Activated T-cell treated with anti-CD3 and anti-CD28 coated beads, Interleukin-2, amount 50 U/mL, for 72 hours (primary cell): ENCODE data around the gene SPATA33. TPM values are rescaled to one million over a fixed set of nuclear protein-coding genes. Genes with fewer than 3 reads are reported as not detected.
"Not testable (repeated sequence)": the region's sequence is repeated elsewhere in the genome, so short reads cannot be mapped to it uniquely, and the experiment has no call there.

Source experiments
- ATAC-seq, 2 donors: fragments of 150-1000 bp; cut with Tn5 transposase; replicated peaks in 1 of 2; 2 replicates each; pipeline ENCODE4 v1.10.0; 2021; ENCODE audit warnings: moderate library complexity in 2 of 2, mild to moderate bottlenecking in 1 of 2
- DNase-seq, 2 donors: peaks; one replicate each; pipeline ENCODE4 v3.0.0; 2021 to 2022; ENCODE audit warnings: mixed read lengths in 1 of 2
- H3K27ac Mint-ChIP-seq: one replicate; pipeline ENCODE4 v1.8.0; 2022; ENCODE audit warnings: mild to moderate bottlenecking, moderate library complexity, mixed read lengths
- H3K27me3 Mint-ChIP-seq: one replicate; pipeline ENCODE4 v1.8.0; 2022; ENCODE audit warnings: low read depth, mixed read lengths
- H3K36me3 Mint-ChIP-seq, 2 donors: one replicate each; pipeline ENCODE4 v1.8.0; 2022; ENCODE audit warnings: mixed read lengths in 2 of 2, mild to moderate bottlenecking in 1 of 2; ENCODE audit not compliant: insufficient read depth in 2 of 2
- H3K4me1 Mint-ChIP-seq: one replicate; pipeline ENCODE4 v1.8.0; 2022; ENCODE audit warnings: low read depth, mixed read lengths
- H3K4me3 Mint-ChIP-seq, 2 donors: one replicate each; pipeline ENCODE4 v1.8.0; 2022; ENCODE audit warnings: mild to moderate bottlenecking in 2 of 2, mixed read lengths in 2 of 2, moderate library complexity in 2 of 2
- H3K9me3 Mint-ChIP-seq, 2 donors: one replicate each; pipeline ENCODE4 v1.8.0; 2022; ENCODE audit warnings: mixed read lengths in 2 of 2
- total RNA-seq, 2 donors: library from RNA; stranded (reverse); gene quantifications; one replicate each; pipeline ENCODE4 v1.2.3, GENCODE V29; 2022

The SPATA33 gene
- total RNA-seq, 2 donors from 2014 or later: 10.0 to 12.1 TPM

GRCh38 chr16:89686520-89687091, 29.0 kb downstream of the SPATA33 start, which contains the start of gene CDK10:
TSS of gene CDK10 (plus strand) at chr16:89686689. CDS start at chr16:89686711, 22 bp downstream.
- no peaks in the 10 kb centered on the region for H3K27me3 Mint-ChIP-seq
- H3K4me1 Mint-ChIP-seq: peaks cover 20% of the 10 kb centered on the region
- H3K9me3 Mint-ChIP-seq: no peaks in the 10 kb centered on the region
- peaks cover 2 to 5% of the 10 kb centered on the region in 2 donors for H3K36me3 Mint-ChIP-seq
- ATAC-seq (peak; percentile 92 to 93), DNase-seq (peak; percentile 87 to 94)
- H3K4me3 Mint-ChIP-seq: peak within 1 kb of the TSS; percentile 95 to 98
- peak within 1 kb of the TSS; percentile 97 for H3K27ac Mint-ChIP-seq

- Mint-ChIP-seq H3K4me1 (peaks cover 20% of the 10 kb centered on the region), H3K9me3 (no peaks in the 10 kb centered on the region), H3K27ac (peak overlapping the region; percentile 72), H3K27me3 (no peaks in the 10 kb centered on the region), H3K36me3 (peaks cover 2 to 5% of the 10 kb centered on the region in 2 donors), H3K4me3 (peak overlapping the region; percentile 95 to 98)
- DNase-seq: peak; percentile 27 to 29
- ATAC-seq: peak; percentile 33 to 37
Observed at GRCh38 chr16:89687092-89687940, 29.7 kb downstream of the SPATA33 start.

- no peaks in the 10 kb centered on the region for H3K27me3 Mint-ChIP-seq
- peaks cover 3 to 5% of the 10 kb centered on the region in 2 donors for H3K36me3 Mint-ChIP-seq
- no peaks in the 10 kb centered on the region for H3K9me3 Mint-ChIP-seq
- peak overlapping the region in 1 of 2 donors; percentile 95 for H3K4me3 Mint-ChIP-seq
- no peak for DNase-seq
- H3K27ac Mint-ChIP-seq: no peak overlapping the region
- ATAC-seq: no peak
- H3K4me1 Mint-ChIP-seq: peaks cover 20% of the 10 kb centered on the region
Observed at GRCh38 chr16:89688395-89688794, 30.8 kb downstream of the SPATA33 start.

- Mint-ChIP-seq H3K36me3 (peaks cover 4 to 5% of the 10 kb centered on the region in 2 donors), H3K27ac (no peak overlapping the region), H3K27me3 (no peaks in the 10 kb centered on the region), H3K4me3 (no peak overlapping the region), H3K9me3 (no peaks in the 10 kb centered on the region), H3K4me1 (peaks cover 20% of the 10 kb centered on the region)
- no peak for ATAC-seq
- DNase-seq: no peak
Observed at GRCh38 chr16:89689142-89689541, 31.5 kb downstream of the SPATA33 start.

GRCh38 chr16:89689621-89690020, 32.0 kb downstream of the SPATA33 start:
- H3K36me3 Mint-ChIP-seq, H3K27ac Mint-ChIP-seq: not testable (repeated sequence)

DNA sequence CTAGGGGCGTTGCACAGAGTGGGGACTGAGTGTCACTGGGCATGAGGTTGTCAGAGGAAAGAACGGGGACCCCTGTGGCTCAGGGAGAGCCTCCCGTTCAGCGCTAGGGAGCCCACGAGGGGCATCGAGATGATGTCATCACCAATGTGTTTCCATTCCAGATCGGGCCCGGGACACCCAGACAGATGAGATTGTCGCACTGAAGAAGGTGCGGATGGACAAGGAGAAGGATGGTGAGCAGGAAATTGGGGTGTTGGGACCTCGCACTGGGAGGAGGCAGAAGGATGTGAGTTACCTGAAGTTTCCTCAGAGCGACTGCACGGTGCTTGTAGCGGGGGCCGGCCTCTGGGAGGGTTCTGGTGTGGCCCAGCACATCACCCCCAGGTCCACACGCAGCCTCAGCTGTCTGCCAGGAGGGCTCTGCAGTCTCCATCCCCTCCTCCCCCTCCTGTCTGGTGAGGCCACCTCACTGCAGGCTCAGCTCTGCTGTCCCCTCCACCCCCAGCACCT, 32.8 kb downstream of the SPATA33 start:
- no peaks in the 10 kb centered on the region for H3K27me3 Mint-ChIP-seq
- DNase-seq (no peak), ATAC-seq (no peak)
- no peak overlapping the region for H3K27ac Mint-ChIP-seq
- H3K4me3 Mint-ChIP-seq: no peak overlapping the region
- H3K9me3 Mint-ChIP-seq: no peaks in the 10 kb centered on the region
- peaks cover 20% of the 10 kb centered on the region for H3K4me1 Mint-ChIP-seq
- H3K36me3 Mint-ChIP-seq: peaks cover 4 to 5% of the 10 kb centered on the region in 2 donors

More at GRCh38 chr16:89689621-89690020, 32.0 kb downstream of the SPATA33 start:
- peaks cover 20% of the 10 kb centered on the region for H3K4me1 Mint-ChIP-seq
- not testable (repeated sequence) for DNase-seq, H3K27me3 Mint-ChIP-seq, H3K9me3 Mint-ChIP-seq, ATAC-seq, H3K4me3 Mint-ChIP-seq

GRCh38 chr16:89691231-89691985, 33.8 kb downstream of the SPATA33 start:
- peaks cover 22% of the 10 kb centered on the region for H3K4me1 Mint-ChIP-seq
- H3K9me3 Mint-ChIP-seq: no peaks in the 10 kb centered on the region
- ATAC-seq: no peak
- no peak overlapping the region for H3K4me3 Mint-ChIP-seq
- DNase-seq: no peak
- peaks cover 4 to 5% of the 10 kb centered on the region in 2 donors for H3K36me3 Mint-ChIP-seq
- no peak overlapping the region for H3K27ac Mint-ChIP-seq
- H3K27me3 Mint-ChIP-seq: no peaks in the 10 kb centered on the region

DNA sequence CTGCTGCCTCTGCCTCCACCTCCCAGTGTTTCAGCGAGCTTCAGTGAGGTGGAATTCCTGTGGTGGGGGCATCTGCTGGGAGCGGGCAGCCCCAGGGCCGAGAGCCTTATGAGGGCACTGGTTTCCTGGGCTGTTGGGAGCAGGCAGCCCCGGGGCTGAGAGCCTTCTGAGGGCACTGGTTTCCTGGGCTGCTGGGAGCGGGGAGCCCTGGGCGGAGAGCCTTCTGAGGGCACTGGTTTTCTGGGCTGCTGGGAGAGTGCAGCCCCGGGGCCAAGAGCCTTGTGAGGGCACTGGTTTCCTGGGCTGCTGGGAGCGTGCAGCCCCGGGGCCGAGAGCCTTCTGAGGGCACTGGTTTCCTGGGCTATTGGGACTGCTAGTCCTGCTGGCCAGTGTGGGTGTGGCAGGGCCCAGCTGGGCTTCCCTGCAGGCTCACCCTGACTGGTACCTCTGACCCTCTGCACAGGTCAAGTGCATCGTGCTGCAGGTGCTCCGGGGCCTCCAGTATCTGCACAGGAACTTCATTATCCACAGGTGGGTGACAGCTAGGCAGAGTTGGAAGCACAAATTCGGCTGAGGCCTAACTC, 34.4 kb downstream of the SPATA33 start:
- Mint-ChIP-seq H3K36me3 (peaks cover 4% of the 10 kb centered on the region in 2 donors), H3K27ac (no peak overlapping the region), H3K4me1 (peaks cover 25% of the 10 kb centered on the region), H3K9me3 (no peaks in the 10 kb centered on the region), H3K4me3 (no peak overlapping the region), H3K27me3 (no peaks in the 10 kb centered on the region)
- DNase-seq: no peak
- no peak for ATAC-seq

DNA sequence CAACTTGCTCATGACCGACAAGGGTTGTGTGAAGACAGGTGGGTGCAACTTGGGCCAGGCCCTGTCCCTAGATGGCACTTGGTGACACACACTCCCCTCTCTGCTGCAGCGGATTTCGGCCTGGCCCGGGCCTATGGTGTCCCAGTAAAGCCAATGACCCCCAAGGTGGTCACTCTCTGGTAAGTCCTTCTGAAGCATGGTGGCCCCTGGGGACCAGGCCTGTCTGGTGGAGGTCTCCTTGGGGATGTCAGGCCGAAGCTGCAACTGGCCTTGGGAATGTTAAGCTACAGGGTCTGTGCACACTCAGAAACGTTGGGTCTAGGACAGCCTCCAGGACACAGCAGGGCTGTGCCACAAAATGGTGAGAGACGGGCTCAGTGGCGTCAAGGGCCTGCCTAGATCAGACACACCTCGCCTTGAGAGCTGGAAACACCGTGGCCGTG, 35.7 kb downstream of the SPATA33 start:
- DNase-seq: no peak
- Mint-ChIP-seq H3K4me3 (no peak overlapping the region), H3K9me3 (no peaks in the 10 kb centered on the region), H3K4me1 (peaks cover 13% of the 10 kb centered on the region), H3K36me3 (peaks cover 3 to 4% of the 10 kb centered on the region in 2 donors), H3K27me3 (no peaks in the 10 kb centered on the region), H3K27ac (no peak overlapping the region)
- ATAC-seq: no peak

- no peak for ATAC-seq
- Mint-ChIP-seq H3K36me3 (peaks cover 3 to 4% of the 10 kb centered on the region in 2 donors), H3K9me3 (no peaks in the 10 kb centered on the region), H3K4me1 (peaks cover 10% of the 10 kb centered on the region), H3K27ac (no peak overlapping the region), H3K27me3 (no peaks in the 10 kb centered on the region), H3K4me3 (no peak overlapping the region)
- DNase-seq: no peak
Observed at GRCh38 chr16:89693931-89694783, 36.5 kb downstream of the SPATA33 start.

DNA sequence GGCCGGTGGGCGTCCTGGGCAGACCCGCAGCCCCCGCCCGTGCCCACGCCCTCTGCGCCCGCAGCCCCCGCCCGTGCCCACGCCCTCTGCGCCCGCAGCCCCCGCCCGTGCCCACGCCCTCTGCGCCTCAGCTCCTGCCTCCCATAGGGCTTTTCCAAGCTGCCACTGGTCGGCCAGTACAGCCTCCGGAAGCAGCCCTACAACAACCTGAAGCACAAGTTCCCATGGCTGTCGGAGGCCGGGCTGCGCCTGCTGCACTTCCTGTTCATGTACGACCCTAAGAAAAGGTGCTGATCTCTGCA, 37.1 kb downstream of the SPATA33 start:
- not testable (repeated sequence) for H3K36me3 Mint-ChIP-seq, H3K4me3 Mint-ChIP-seq, H3K27ac Mint-ChIP-seq, DNase-seq, ATAC-seq, H3K27me3 Mint-ChIP-seq, H3K9me3 Mint-ChIP-seq
- peaks cover 10% of the 10 kb centered on the region for H3K4me1 Mint-ChIP-seq
